ENCODE measurements around the gene DEFB125. TPM values are rescaled to one million over a fixed set of nuclear protein-coding genes. Genes with fewer than 3 reads are reported as not detected.
"Not testable (repeated sequence)": the region's sequence is repeated elsewhere in the genome, so short reads cannot be mapped to it uniquely, and the experiment has no call there.

DEFB125 gene
- total RNA-seq, 1 experiment from 2014 or later: not detected

DNA sequence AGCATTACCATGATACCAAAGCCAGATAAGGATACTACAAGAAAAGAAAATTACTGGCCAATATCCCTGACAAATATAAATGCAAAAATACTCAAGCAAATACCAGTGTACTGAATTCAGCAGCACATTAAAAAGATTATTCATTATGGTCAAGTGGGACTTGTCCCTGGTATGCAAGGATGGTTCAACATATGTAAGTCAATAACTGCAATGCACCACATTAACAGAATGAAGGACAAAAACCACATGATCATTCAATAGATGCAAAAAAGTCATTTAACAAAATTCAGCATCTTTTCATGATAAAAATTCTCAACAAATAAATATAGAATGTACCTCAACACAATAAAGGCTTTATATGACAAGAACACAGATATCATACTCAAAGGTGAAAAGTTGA, 9.1 kb upstream of the DEFB125 start:
- CTCF ChIA-PET: no interaction called here
- Mint-ChIP-seq H3K36me3 (ENCODE audit: insufficient read depth, unreplicated experiment) (no peaks in the 10 kb centered on the region), H3K9me3 (ENCODE audit: low read depth, unreplicated experiment) (peaks cover 4% of the 10 kb centered on the region), H3K4me1 (ENCODE audit: low read depth, unreplicated experiment) (no peaks in the 10 kb centered on the region), H3K27me3 (ENCODE audit: unreplicated experiment) (peaks cover 33% of the 10 kb centered on the region), H3K27ac (ENCODE audit: unreplicated experiment) (no peak overlapping the region), H3K4me3 (ENCODE audit: low read depth, unreplicated experiment) (no peak overlapping the region)
- no TSS peak for BruUV-seq (replicated peaks)
- TF ChIP-seq, protein P1, sequence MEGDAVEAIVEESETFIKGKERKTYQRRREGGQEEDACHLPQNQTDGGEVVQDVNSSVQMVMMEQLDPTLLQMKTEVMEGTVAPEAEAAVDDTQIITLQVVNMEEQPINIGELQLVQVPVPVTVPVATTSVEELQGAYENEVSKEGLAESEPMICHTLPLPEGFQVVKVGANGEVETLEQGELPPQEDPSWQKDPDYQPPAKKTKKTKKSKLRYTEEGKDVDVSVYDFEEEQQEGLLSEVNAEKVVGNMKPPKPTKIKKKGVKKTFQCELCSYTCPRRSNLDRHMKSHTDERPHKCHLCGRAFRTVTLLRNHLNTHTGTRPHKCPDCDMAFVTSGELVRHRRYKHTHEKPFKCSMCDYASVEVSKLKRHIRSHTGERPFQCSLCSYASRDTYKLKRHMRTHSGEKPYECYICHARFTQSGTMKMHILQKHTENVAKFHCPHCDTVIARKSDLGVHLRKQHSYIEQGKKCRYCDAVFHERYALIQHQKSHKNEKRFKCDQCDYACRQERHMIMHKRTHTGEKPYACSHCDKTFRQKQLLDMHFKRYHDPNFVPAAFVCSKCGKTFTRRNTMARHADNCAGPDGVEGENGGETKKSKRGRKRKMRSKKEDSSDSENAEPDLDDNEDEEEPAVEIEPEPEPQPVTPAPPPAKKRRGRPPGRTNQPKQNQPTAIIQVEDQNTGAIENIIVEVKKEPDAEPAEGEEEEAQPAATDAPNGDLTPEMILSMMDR (IDR thresholded peaks at IDR 0.05; ENCODE audit: unreplicated experiment): no peak
- intact Hi-C loops (cut with micrococcal nuclease; ENCODE audit: unreplicated experiment): no loop called here
- no peak for DNase-seq

DNA sequence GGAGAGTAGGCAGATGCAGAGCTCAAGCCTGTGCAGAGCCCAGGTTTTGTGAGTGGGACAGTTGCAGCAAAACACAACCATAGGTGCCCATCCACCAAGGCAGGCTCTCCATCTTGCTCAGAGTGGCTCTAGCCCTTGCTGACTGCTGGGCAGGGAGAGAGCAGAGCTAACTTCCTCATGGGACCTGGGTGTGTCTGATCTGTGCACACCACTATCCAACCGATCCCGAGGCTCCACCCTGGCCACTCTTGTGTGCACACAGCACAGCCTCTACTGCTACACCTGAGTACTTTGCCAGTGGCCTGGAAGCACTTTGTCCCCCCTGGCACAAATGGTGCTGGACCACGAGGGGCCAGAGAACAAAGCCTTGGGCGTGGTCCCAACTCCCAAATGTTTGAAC, 7.9 kb upstream of the DEFB125 start:
- H3K27me3 Mint-ChIP-seq (ENCODE audit: unreplicated experiment): peaks cover 31% of the 10 kb centered on the region
- no peak overlapping the region for H3K4me3 Mint-ChIP-seq (ENCODE audit: low read depth, unreplicated experiment)
- CTCF ChIA-PET: no interaction called here
- TF ChIP-seq, protein P1 (IDR thresholded peaks at IDR 0.05; ENCODE audit: unreplicated experiment): no peak
- peaks cover 4% of the 10 kb centered on the region for H3K9me3 Mint-ChIP-seq (ENCODE audit: low read depth, unreplicated experiment)
- no TSS peak for BruUV-seq (replicated peaks)
- no peak for DNase-seq
- no peak overlapping the region for H3K27ac Mint-ChIP-seq (ENCODE audit: unreplicated experiment)
- intact Hi-C loops (cut with micrococcal nuclease; ENCODE audit: unreplicated experiment): no loop called here
- no peaks in the 10 kb centered on the region for H3K36me3 Mint-ChIP-seq (ENCODE audit: insufficient read depth, unreplicated experiment)
- H3K4me1 Mint-ChIP-seq (ENCODE audit: low read depth, unreplicated experiment): no peaks in the 10 kb centered on the region

DNA sequence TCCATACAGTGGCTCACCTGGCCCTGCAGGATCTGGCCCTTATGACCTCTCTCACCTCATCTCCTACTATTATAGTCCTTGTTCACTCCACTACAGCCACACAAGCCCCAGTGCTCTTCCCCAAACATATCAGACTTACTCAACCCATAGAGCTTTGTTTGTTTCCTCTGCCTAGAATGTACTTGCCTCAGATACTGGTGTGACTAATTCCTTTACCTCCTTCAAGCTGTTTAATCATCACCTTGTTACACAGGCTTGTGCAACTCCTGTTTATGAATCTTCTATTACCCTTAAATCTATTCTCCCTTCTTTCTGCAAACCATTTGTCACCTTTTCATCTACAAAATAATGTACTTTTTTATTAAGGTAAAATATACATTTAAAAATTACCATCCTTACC, 3.2 kb downstream of the DEFB125 start:
- intact Hi-C loops (cut with micrococcal nuclease; ENCODE audit: unreplicated experiment): no loop called here
- H3K36me3 Mint-ChIP-seq (ENCODE audit: insufficient read depth, unreplicated experiment): no peaks in the 10 kb centered on the region
- peaks cover 8% of the 10 kb centered on the region for H3K9me3 Mint-ChIP-seq (ENCODE audit: low read depth, unreplicated experiment)
- no peaks in the 10 kb centered on the region for H3K4me1 Mint-ChIP-seq (ENCODE audit: low read depth, unreplicated experiment)
- H3K27ac Mint-ChIP-seq (ENCODE audit: unreplicated experiment): no peak overlapping the region
- TF ChIP-seq, protein P1 (IDR thresholded peaks at IDR 0.05; ENCODE audit: unreplicated experiment): no peak
- CTCF ChIA-PET: no interaction called here
- DNase-seq: no peak
- peaks cover 84% of the 10 kb centered on the region for H3K27me3 Mint-ChIP-seq (ENCODE audit: unreplicated experiment)
- no peak overlapping the region for H3K4me3 Mint-ChIP-seq (ENCODE audit: low read depth, unreplicated experiment)
- BruUV-seq (replicated peaks): no TSS peak

DNA sequence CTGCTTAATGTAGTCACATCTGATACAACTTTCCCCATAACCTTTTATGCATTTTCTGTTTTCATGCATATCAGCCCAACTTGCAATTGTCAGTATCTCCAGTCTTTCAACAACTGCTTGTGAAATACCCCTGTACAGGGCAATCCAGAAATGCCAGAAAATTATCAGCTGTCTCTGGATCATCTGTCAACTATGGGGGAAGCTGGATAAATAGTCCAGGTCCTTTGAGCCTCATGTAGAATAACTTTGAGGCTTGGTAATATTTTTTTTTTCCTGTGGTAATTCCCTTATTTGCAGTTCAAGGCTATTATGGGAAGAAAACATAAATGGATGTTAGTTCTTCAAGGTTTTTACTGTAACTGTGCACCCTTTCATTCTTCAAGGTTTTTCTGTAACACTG, 6.2 kb downstream of the DEFB125 start:
- TF ChIP-seq, protein P1 (IDR thresholded peaks at IDR 0.05; ENCODE audit: unreplicated experiment): no peak
- intact Hi-C loops (cut with micrococcal nuclease; ENCODE audit: unreplicated experiment): no loop called here
- Mint-ChIP-seq H3K9me3 (ENCODE audit: low read depth, unreplicated experiment) (peaks cover 9% of the 10 kb centered on the region), H3K27me3 (ENCODE audit: unreplicated experiment) (peaks cover 72% of the 10 kb centered on the region), H3K27ac (ENCODE audit: unreplicated experiment) (no peak overlapping the region), H3K4me1 (ENCODE audit: low read depth, unreplicated experiment) (no peaks in the 10 kb centered on the region), H3K36me3 (ENCODE audit: insufficient read depth, unreplicated experiment) (no peaks in the 10 kb centered on the region), H3K4me3 (ENCODE audit: low read depth, unreplicated experiment) (no peak overlapping the region)
- BruUV-seq (replicated peaks): no TSS peak
- CTCF ChIA-PET: no interaction called here
- DNase-seq: no peak

DNA sequence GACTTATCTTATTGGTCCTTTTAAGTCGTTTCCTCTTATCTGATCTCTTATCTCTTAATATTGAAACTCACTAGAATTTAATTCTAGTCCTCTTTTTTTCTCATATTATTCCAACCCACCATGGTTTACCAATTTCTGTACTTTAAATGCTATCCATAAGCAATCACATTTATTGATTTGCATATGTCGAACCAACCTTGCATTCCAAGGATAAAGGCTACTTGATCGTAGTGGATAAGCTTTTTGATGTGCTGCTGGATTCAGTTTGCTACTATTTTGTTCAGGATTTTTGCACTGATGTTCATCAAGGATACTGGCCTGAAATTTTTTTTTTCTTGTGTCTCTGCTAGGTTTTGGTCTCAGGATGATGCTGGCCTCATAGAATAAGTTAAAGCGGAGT, 7.7 kb downstream of the DEFB125 start:
- Mint-ChIP-seq H3K27me3 (ENCODE audit: unreplicated experiment) (peaks cover 76% of the 10 kb centered on the region), H3K27ac (ENCODE audit: unreplicated experiment) (no peak overlapping the region), H3K4me3 (ENCODE audit: low read depth, unreplicated experiment) (no peak overlapping the region), H3K4me1 (ENCODE audit: low read depth, unreplicated experiment) (no peaks in the 10 kb centered on the region), H3K36me3 (ENCODE audit: insufficient read depth, unreplicated experiment) (no peaks in the 10 kb centered on the region), H3K9me3 (ENCODE audit: low read depth, unreplicated experiment) (peaks cover 9% of the 10 kb centered on the region)
- TF ChIP-seq, protein P1 (IDR thresholded peaks at IDR 0.05; ENCODE audit: unreplicated experiment): no peak
- intact Hi-C loops (cut with micrococcal nuclease; ENCODE audit: unreplicated experiment): no loop called here
- BruUV-seq (replicated peaks): no TSS peak
- DNase-seq: no peak
- CTCF ChIA-PET: no interaction called here

DNA sequence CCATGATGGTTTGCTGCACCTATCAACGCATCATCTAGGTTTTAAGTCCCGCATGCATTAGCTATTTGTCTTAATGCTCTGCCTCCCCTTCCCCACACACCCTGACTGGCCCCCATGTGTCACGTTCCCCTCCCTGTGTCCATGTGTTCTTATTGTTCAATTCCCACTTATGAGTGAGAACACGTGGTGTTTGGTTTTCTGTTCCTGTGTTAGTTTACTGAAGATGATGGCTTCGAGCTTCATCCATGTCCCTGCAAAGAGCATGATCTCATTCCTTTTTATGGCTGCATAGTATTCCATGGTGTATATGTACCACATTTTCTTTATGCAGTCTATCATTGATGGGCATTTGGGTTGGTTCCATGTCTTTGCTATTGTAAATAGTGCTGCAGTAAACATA, 10.2 kb downstream of the DEFB125 start:
- H3K4me3 Mint-ChIP-seq (ENCODE audit: low read depth, unreplicated experiment); DNase-seq; H3K4me1 Mint-ChIP-seq (ENCODE audit: low read depth, unreplicated experiment); H3K27ac Mint-ChIP-seq (ENCODE audit: unreplicated experiment); H3K9me3 Mint-ChIP-seq (ENCODE audit: low read depth, unreplicated experiment); CTCF ChIA-PET; BruUV-seq (replicated peaks); intact Hi-C loops (cut with micrococcal nuclease; ENCODE audit: unreplicated experiment); H3K36me3 Mint-ChIP-seq (ENCODE audit: insufficient read depth, unreplicated experiment): not testable (repeated sequence)
- peaks cover 62% of the 10 kb centered on the region for H3K27me3 Mint-ChIP-seq (ENCODE audit: unreplicated experiment)
